Lung microvascular endothelial cell (primary cell): ENCODE data around the gene ALMS1. TPM values are rescaled to one million over a fixed set of nuclear protein-coding genes. Genes with fewer than 3 reads are reported as not detected.

Source experiments
- total RNA-seq: library from RNA; depleted of rRNA; stranded (reverse); fragments of >200 nt; gene quantifications from 2 replicates; pipeline ENCODE4 v1.2.1, GENCODE V29; 2014

Gene ALMS1
- total RNA-seq, 1 donor from 2014 or later, result 5.2 TPM

Other genes starting within 250 kb of the ALMS1 start
- gene NOTO, start 183.3 kb upstream of the ALMS1 start, total RNA-seq, result not detected in 2 replicates
- gene SMYD5, start 171.6 kb upstream of the ALMS1 start, total RNA-seq, result 9.4 and 11.1 TPM in 2 replicates
- gene PRADC1, start 152.6 kb upstream of the ALMS1 start, total RNA-seq, result 19.2 and 24.4 TPM in 2 replicates
- gene CCT7, start 151.5 kb upstream of the ALMS1 start, total RNA-seq, result 318 and 353 TPM in 2 replicates
- under 0.01 and 0.22 TPM in 2 replicates for gene FBXO41, start 101.4 kb upstream of the ALMS1 start, total RNA-seq
- gene EGR4, start 92.3 kb upstream of the ALMS1 start, total RNA-seq, result under 0.01 TPM in 1 of 2 replicates, not detected in the other